ENCODE data around the gene ENAM. TPM values are rescaled to one million over a fixed set of nuclear protein-coding genes. Genes with fewer than 3 reads are reported as not detected.

The ENAM gene
- polyA plus RNA-seq, 1 donor (not counting 4 experiments of a cell fraction or from before 2014, with no cell fraction given): not detected

DNA sequence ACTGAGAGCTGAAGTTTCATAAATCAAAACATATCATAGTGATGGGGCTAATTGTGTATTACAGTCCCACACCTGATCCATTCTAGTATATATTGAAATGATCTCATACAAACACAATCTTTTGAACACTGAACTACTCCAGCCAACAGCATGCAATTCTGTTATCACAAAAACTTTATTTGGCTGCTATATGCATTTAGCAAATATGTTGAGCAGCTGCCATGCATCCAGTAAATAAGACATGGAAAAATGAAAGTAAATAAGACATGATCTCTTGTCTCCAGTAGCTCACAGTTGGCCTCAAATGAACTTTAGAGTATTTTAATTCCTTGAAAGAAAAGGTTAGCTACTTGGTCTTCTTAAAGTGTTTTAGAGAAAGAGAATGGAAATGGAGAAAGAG is 34.3 kb upstream of the ENAM start:
- TF ChIP-seq CTCF (optimal IDR thresholded peaks at IDR 0.05 in 1 of 3, IDR thresholded peaks at IDR 0.05 in 1 of 3, conservative IDR thresholded peaks at IDR 0.05 in 1 of 3; ENCODE audit: extremely low read depth in 1 of 3, insufficient read depth in 2 of 3, low read length in 3 of 3) (no peak), EZH2 (IDR thresholded peaks at IDR 0.05; ENCODE audit: low read length) (no peak)
- dilution Hi-C loops (cut with MboI; ENCODE audit: extremely low pct_ligation_motif_present, low sequenced_read_pairs): no loop called here
- no peak overlapping the region for H3K4me2 ChIP-seq (ENCODE audit: control insufficient read depth, extremely low read depth, insufficient read depth, low read depth, low read length)
- no peak overlapping the region for H3K4me3 ChIP-seq (ENCODE audit: control insufficient read depth in 2 of 3, extremely low read depth in 1 of 3, insufficient read depth in 2 of 3, low read depth in 1 of 3, low read length in 3 of 3)
- no peak for FAIRE-seq
- no peak overlapping the region for H3K9ac ChIP-seq (ENCODE audit: control insufficient read depth, extremely low read depth, insufficient read depth, low read length)
- H3K27me3 ChIP-seq (ENCODE audit: control insufficient read depth, extremely low read depth, insufficient read depth, low read length): no peaks in the 10 kb centered on the region
- H4K20me1 ChIP-seq (ENCODE audit: control insufficient read depth, extremely low read depth, insufficient read depth, low read length): no peaks in the 10 kb centered on the region
- no peak overlapping the region for H3K27ac ChIP-seq (ENCODE audit: control insufficient read depth, insufficient read depth, low read length)
- H3K36me3 ChIP-seq (ENCODE audit: control insufficient read depth in 2 of 2, extremely low read depth in 1 of 2, insufficient read depth in 2 of 2, low read length in 2 of 2): no peaks in the 10 kb centered on the region
- H3K9me3 ChIP-seq (ENCODE audit: control insufficient read depth, low read depth, low read length): no peaks in the 10 kb centered on the region
- no peaks in the 10 kb centered on the region for H3K9me1 ChIP-seq (ENCODE audit: control insufficient read depth, extremely low read depth, insufficient read depth, low read length)
- H3K4me1 ChIP-seq (ENCODE audit: control insufficient read depth, extremely low read depth, insufficient read depth, low read length): no peaks in the 10 kb centered on the region
- no peaks in the 10 kb centered on the region for H3K79me2 ChIP-seq (ENCODE audit: control insufficient read depth, insufficient read depth, low read length)
- no peak for DNase-seq (ENCODE audit: low read depth, low spot score)
- no peak overlapping the region for H2AFZ ChIP-seq (ENCODE audit: control insufficient read depth, low read length)

- H3K27ac ChIP-seq (ENCODE audit: control insufficient read depth, insufficient read depth, low read length): no peak overlapping the region
- no peaks in the 10 kb centered on the region for H3K9me1 ChIP-seq (ENCODE audit: control insufficient read depth, extremely low read depth, insufficient read depth, low read length)
- H3K4me1 ChIP-seq (ENCODE audit: control insufficient read depth, extremely low read depth, insufficient read depth, low read length): no peaks in the 10 kb centered on the region
- dilution Hi-C loops (cut with MboI; ENCODE audit: extremely low pct_ligation_motif_present, low sequenced_read_pairs): no loop called here
- H3K27me3 ChIP-seq (ENCODE audit: control insufficient read depth, extremely low read depth, insufficient read depth, low read length): no peaks in the 10 kb centered on the region
- H3K4me2 ChIP-seq (ENCODE audit: control insufficient read depth, extremely low read depth, insufficient read depth, low read depth, low read length): no peak overlapping the region
- no peaks in the 10 kb centered on the region for H3K9me3 ChIP-seq (ENCODE audit: control insufficient read depth, low read depth, low read length)
- no peak overlapping the region for H3K4me3 ChIP-seq (ENCODE audit: control insufficient read depth in 2 of 3, extremely low read depth in 1 of 3, insufficient read depth in 2 of 3, low read depth in 1 of 3, low read length in 3 of 3)
- TF ChIP-seq EZH2 (IDR thresholded peaks at IDR 0.05; ENCODE audit: low read length) (no peak), CTCF (optimal IDR thresholded peaks at IDR 0.05 in 1 of 3, IDR thresholded peaks at IDR 0.05 in 1 of 3, conservative IDR thresholded peaks at IDR 0.05 in 1 of 3; ENCODE audit: extremely low read depth in 1 of 3, insufficient read depth in 2 of 3, low read length in 3 of 3) (no peak)
- H4K20me1 ChIP-seq (ENCODE audit: control insufficient read depth, extremely low read depth, insufficient read depth, low read length): no peaks in the 10 kb centered on the region
- no peak overlapping the region for H3K9ac ChIP-seq (ENCODE audit: control insufficient read depth, extremely low read depth, insufficient read depth, low read length)
- no peak for FAIRE-seq
- DNase-seq (ENCODE audit: low read depth, low spot score): no peak
- no peaks in the 10 kb centered on the region for H3K79me2 ChIP-seq (ENCODE audit: control insufficient read depth, insufficient read depth, low read length)
- H3K36me3 ChIP-seq (ENCODE audit: control insufficient read depth in 2 of 2, extremely low read depth in 1 of 2, insufficient read depth in 2 of 2, low read length in 2 of 2): no peaks in the 10 kb centered on the region
- H2AFZ ChIP-seq (ENCODE audit: control insufficient read depth, low read length): no peak overlapping the region
These were observed 28.2 kb upstream of the ENAM start for GRCh38 chr4:70600305-70600704.
